GM18505 (cell line): Measurements from ENCODE around the gene OXLD1.

Experiments
- ATAC-seq: cut with Tn5 transposase; IDR thresholded peaks from one replicate; pipeline ENCODE4 v1.9.1; 2021; ENCODE audit not compliant: unreplicated experiment
- POLR2A ChIP-seq: IDR thresholded peaks from 4 replicates; pipeline ENCODE4 v1.6.1; 2011; ENCODE audit warnings: borderline replicate concordance; ENCODE audit not compliant: insufficient read depth, insufficient read length; ENCODE audit errors: extremely low read depth

The OXLD1 gene

GRCh38 chr17:81707725-81708646 lies 41.6 kb upstream of the OXLD1 start:
- TF ChIP-seq POLR2A: no peak
- ATAC-seq: no peak

GRCh38 chr17:81706757-81707624 lies 40.6 kb upstream of the OXLD1 start:
- no peak for TF ChIP-seq POLR2A
- ATAC-seq: no peak

DNA sequence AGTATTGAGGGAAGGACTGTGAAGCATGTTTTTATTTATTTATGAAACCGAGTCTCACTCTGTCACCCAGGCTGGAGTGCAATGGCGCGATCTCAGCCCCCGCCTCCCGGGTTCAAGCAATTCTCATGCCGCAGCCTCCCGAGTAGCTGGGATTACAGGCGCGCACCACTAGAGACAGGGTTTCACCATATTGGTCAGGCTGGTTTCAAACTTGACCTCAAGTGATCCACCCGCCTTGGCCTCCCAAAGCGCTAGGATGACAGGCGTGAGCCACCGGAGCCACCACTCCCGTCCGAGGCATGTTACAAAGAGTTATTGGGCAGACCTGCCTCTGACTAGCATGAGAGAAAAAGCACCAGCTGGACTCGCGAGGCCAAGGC lies 39.8 kb upstream of the OXLD1 start:
- ATAC-seq: no peak
- TF ChIP-seq POLR2A: no peak

GRCh38 chr17:81705518-81706231 lies 39.3 kb upstream of the OXLD1 start:
- no peak for ATAC-seq
- no peak for TF ChIP-seq POLR2A

DNA sequence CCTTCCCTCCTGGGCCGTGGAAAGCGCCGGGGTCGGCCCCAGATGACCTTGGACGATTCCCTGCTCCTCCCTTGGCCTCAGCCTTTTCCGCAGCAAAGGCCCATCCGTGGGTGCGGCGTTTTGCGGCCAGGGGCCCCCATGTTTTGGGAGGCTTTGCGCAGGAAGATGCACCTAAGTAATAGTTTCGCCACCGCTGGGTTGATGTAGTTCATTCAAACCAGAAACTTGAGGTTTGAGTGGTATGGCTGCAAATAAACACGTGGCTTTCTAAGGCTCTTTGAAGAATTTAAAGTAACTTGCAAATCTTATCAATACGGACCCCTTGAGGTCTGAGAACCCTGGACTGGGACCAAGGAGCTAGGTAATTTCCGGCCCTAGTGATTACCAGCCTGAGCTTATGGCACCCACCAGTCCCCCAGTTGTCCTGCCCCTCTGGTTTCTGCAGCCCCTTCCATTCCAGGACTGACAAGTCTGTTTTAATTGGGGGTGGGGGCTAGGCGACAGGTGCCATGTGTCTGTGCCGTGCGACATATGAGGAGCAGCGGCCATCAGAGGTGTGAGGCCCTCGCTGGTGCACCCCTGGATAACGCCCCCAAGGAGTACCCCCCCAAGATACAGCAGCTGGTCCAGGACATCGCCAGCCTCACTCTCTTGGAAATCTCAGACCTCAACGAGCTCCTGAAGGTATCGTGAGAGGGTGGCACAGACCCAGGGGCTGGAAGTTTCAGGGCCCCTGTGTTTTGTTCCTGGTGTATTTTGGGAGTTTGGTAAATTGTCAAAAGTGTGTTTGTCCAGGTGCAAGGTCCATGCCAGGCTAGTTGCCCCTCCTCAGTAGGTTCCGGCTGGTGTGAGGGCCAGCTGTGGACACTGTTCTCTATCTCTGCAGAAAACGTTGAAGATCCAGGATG lies 37.6 kb upstream of the OXLD1 start:
- no peak for ATAC-seq
- no peak for TF ChIP-seq POLR2A

GRCh38 chr17:81702934-81703746 lies 36.7 kb upstream of the OXLD1 start, which contains the start of gene MRPL12:
Gene MRPL12 (plus strand): TSS chr17:81703367. CDS start chr17:81703502, 135 bp downstream.
- peak; percentile 96 for TF ChIP-seq POLR2A
- ATAC-seq: peak; percentile 83

DNA sequence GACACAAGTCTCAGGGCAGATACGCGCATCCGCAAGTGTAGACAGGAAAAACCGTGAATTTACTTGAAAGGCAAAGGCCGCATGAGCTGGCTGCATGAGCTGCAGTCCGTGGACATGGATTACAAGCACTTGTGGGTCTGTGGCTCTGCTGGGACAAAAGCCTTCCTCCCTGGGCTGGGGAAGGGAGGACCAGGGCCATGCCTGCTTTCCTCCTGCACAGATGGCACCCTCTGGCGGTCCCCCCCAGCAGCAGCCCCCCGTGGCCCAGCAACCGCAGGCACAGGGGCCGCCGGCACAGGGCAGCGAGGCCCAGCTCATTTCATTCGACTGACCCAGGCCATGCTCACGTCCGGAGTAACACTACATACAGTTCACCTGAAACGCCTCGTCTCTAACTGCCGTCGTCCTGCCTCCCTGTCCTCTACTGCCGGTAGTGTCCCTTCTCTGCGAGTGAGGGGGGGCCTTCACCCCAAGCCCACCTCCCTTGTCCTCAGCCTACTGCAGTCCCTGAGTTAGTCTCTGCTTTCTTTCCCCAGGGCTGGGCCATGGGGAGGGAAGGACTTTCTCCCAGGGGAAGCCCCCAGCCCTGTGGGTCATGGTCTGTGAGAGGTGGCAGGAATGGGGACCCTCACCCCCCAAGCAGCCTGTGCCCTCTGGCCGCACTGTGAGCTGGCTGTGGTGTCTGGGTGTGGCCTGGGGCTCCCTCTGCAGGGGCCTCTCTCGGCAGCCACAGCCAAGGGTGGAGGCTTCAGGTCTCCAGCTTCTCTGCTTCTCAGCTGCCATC lies 35.1 kb upstream of the OXLD1 start:
- no peak for ATAC-seq
- no peak for TF ChIP-seq POLR2A

DNA sequence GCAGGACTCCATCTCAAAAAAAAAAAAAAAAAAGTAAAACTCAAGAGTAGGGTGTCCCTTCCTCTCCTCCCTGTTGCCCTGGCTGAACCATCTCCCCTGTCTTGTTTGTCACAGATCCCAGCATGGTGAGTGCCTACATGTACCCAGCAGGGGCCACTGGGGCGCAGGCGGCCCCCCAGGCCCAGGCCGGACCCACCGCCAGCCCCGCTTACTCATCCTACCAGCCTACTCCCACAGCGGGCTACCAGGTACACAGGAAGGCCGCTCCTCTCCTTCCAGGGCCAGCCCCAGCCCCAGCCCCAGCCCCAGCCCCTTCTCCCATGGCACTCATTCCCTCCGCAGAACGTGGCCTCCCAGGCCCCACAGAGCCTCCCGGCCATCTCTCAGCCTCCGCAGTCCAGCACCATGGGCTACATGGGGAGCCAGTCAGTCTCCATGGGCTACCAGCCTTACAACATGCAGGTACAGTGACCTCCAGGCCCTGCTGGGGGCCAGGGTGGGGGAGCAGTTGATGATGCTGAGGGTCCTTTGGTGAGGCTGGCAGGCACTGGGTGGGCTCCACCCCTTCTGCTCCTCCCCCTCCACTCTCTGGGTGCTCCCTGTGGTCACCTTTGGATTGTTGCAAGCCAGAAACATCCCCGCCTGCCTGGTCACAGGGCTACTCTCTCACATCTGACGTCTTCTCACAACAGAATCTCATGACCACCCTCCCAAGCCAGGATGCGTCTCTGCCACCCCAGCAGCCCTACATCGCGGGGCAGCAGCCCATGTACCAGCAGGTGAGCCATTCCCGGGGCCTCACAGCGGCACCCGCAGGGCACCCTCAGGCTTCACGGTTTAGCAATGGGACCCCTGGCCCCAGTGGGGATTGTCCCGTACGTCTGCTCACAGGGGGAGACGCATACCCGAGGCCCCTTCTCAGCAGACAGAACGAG lies 34.2 kb upstream of the OXLD1 start:
- no peak for ATAC-seq
- TF ChIP-seq POLR2A: peak; percentile 8

DNA sequence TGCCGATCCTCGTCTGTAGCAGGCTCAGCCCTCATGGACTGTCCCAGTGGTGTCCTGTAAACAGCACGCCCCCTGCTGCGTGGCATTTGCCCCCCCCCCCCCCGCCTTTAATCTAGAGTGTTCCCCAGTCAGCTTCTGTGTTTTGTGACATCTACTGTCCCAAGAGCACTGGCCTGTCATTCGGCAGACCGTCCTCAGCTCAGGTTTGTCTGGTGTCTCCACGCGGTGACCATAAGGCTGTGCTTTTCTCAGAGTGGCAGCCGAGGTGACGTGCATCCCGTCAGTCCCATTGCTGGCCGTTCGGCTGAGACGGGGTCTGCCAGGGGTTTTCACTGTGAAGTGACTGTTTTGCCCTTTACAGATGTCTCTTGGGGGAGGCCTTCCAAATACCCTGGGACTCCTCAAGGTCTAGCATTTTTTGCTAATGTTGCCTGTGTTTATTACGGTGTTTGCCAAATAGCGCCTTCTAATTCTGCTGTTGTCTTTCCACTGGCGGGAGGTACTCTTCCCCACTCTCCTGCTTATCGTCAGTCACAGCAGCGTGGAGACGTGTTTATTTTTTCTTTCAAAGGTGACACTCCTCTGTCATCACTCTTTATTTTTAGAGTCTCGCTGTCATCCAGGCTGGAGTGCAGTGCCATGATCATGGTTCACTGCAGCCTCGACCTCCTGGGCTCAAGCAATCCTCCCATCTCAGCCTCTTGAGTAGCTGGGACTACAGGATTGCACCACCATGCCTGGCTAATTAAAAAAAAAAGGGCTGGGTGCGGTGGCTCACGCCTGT lies 31.0 kb upstream of the OXLD1 start:
- TF ChIP-seq POLR2A: no peak
- ATAC-seq: no peak
